Hepatocyte (in vitro differentiated cells): ENCODE data around the gene VPS52. TPM values are rescaled to one million over a fixed set of nuclear protein-coding genes. Genes with fewer than 3 reads are reported as not detected.

Experiments
- DNase-seq: peaks from one replicate; pipeline ENCODE4 v3.0.0-alpha.2; 2016; ENCODE audit warnings: low spot score
- H2AFZ ChIP-seq: fragments of 200-600 bp; sonication (generic); 2 replicates; pipeline ENCODE4 v1.6.0; 2016; ENCODE audit warnings: antibody characterized with exemption, mild to moderate bottlenecking
- H3K27ac ChIP-seq: fragments of 200-600 bp; sonication (generic); 2 replicates; pipeline ENCODE4 v1.5.1; 2016; ENCODE audit warnings: mild to moderate bottlenecking
- H3K27me3 ChIP-seq: fragments of 200-600 bp; sonication (generic); 2 replicates; pipeline ENCODE4 v1.6.1; 2016
- H3K36me3 ChIP-seq: fragments of 200-600 bp; sonication (generic); replicated peaks from 2 replicates; pipeline ENCODE4 v1.5.1; 2016; ENCODE audit warnings: low read depth; ENCODE audit not compliant: insufficient read depth
- H3K4me1 ChIP-seq: fragments of 200-600 bp; sonication (generic); 2 replicates; pipeline ENCODE4 v1.5.1; 2016; ENCODE audit warnings: mild to moderate bottlenecking, moderate library complexity; ENCODE audit not compliant: insufficient read depth
- H3K4me2 ChIP-seq: fragments of 200-600 bp; sonication (generic); 2 replicates; pipeline ENCODE4 v1.6.0; 2016
- H3K4me3 ChIP-seq: fragments of 200-600 bp; sonication (generic); 2 replicates; pipeline ENCODE4 v1.5.1; 2016; ENCODE audit warnings: mild to moderate bottlenecking
- H3K79me2 ChIP-seq: fragments of 200-600 bp; sonication (generic); 2 replicates; pipeline ENCODE4 v1.6.0; 2017; ENCODE audit warnings: mild to moderate bottlenecking
- H3K9me2 ChIP-seq: fragments of 200-600 bp; sonication (generic); replicated peaks from 2 replicates; pipeline ENCODE4 v1.6.0; 2017; ENCODE audit warnings: mild to moderate bottlenecking; ENCODE audit not compliant: insufficient read depth
- H3K9me3 ChIP-seq: fragments of 200-600 bp; sonication (generic); 2 replicates; pipeline ENCODE4 v1.5.1; 2016; ENCODE audit warnings: low read depth, mild to moderate bottlenecking
- H4K20me1 ChIP-seq: fragments of 200-600 bp; sonication (generic); 2 replicates; pipeline ENCODE4 v1.6.0; 2016; ENCODE audit warnings: mild to moderate bottlenecking; ENCODE audit not compliant: insufficient read depth, poor library complexity, severe bottlenecking
- CTCF ChIP-seq: fragments of 200-600 bp; sonication (generic); IDR thresholded peaks from 2 replicates; pipeline ENCODE4 v1.5.1; 2016; ENCODE audit warnings: antibody characterized with exemption, mild to moderate bottlenecking; ENCODE audit not compliant: poor library complexity
- EZH2 ChIP-seq: fragments of 200-600 bp; sonication (generic); IDR thresholded peaks from 2 replicates; pipeline ENCODE4 v1.6.1; 2016; ENCODE audit warnings: antibody characterized with exemption, mild to moderate bottlenecking, borderline replicate concordance
- EZH2phosphoT487 ChIP-seq: fragments of 200-600 bp; sonication (generic); IDR thresholded peaks from one replicate; pipeline ENCODE4 v1.6.1; 2018; ENCODE audit warnings: antibody characterized with exemption, mild to moderate bottlenecking, low read depth, moderate library complexity; ENCODE audit not compliant: unreplicated experiment, severe bottlenecking
- WGBS: methylation state at CpG from one replicate; pipeline ENCODE4 v1.1.6; 2016; ENCODE audit warnings: low lambda C conversion rate; ENCODE audit errors: missing lambda C conversion rate; 5-methylcytosine and 5-hydroxymethylcytosine counted together
- polyA plus RNA-seq: library from polyadenylated mRNA; unstranded; fragments of >200 nt; fragmentation: Nextera tagmentation; extraction: Ambion mirVana; gene quantifications from 2 replicates; pipeline ENCODE4 v1.2.1, GENCODE V29; 2016
- total RNA-seq: library from RNA; depleted of rRNA; stranded (reverse); fragments of >200 nt; gene quantifications from 2 replicates; pipeline ENCODE4 v1.2.3, GENCODE V29; 2014

Gene VPS52
- total and polyA plus RNA-seq, 2 experiments from 2014 or later, result 42.5 to 43.2 TPM

- H3K79me2 ChIP-seq, result peaks cover 39% of the 10 kb centered on the region
- H3K9me2 ChIP-seq, result no peaks in the 10 kb centered on the region
- TF ChIP-seq CTCF (no peak), EZH2phosphoT487 (no peak), EZH2 (no peak)
- no peaks in the 10 kb centered on the region for H3K36me3 ChIP-seq
- peak overlapping the region; percentile 99 for H3K27ac ChIP-seq
- peak overlapping the region; percentile 94 for H3K4me2 ChIP-seq
- H3K4me1 ChIP-seq, result peaks cover 16% of the 10 kb centered on the region
- no peak for DNase-seq
- H3K4me3 ChIP-seq, result peak overlapping the region; percentile 82
- WGBS, result 66% methylated on average over 12 of the region's 12 CpGs
- no peak overlapping the region for H2AFZ ChIP-seq
- H3K9me3 ChIP-seq, result no peaks in the 10 kb centered on the region
- no peaks in the 10 kb centered on the region for H3K27me3 ChIP-seq
- peaks cover 5% of the 10 kb centered on the region for H4K20me1 ChIP-seq
These were observed 25.2 kb upstream of the VPS52 start for GRCh38 chr6:33296797-33297405.

- no peak overlapping the region for H3K27ac ChIP-seq
- DNase-seq, result no peak
- H3K4me2 ChIP-seq, result no peak overlapping the region
- no peaks in the 10 kb centered on the region for H3K9me2 ChIP-seq
- H3K4me3 ChIP-seq, result no peak overlapping the region
- H3K9me3 ChIP-seq, result no peaks in the 10 kb centered on the region
- no peak overlapping the region for H2AFZ ChIP-seq
- H3K36me3 ChIP-seq, result no peaks in the 10 kb centered on the region
- no peaks in the 10 kb centered on the region for H3K27me3 ChIP-seq
- TF ChIP-seq CTCF (no peak), EZH2phosphoT487 (no peak), EZH2 (no peak)
- peaks cover 11% of the 10 kb centered on the region for H3K4me1 ChIP-seq
- peaks cover 5% of the 10 kb centered on the region for H4K20me1 ChIP-seq
- 88% methylated on average over 13 of the region's 15 CpGs for WGBS
- H3K79me2 ChIP-seq, result peaks cover 33% of the 10 kb centered on the region
These were observed 24.1 kb upstream of the VPS52 start for GRCh38 chr6:33295621-33296369.

- no peaks in the 10 kb centered on the region for H3K9me3 ChIP-seq
- H4K20me1 ChIP-seq, result no peaks in the 10 kb centered on the region
- DNase-seq, result no peak
- H2AFZ ChIP-seq, result no peak overlapping the region
- TF ChIP-seq EZH2phosphoT487 (no peak), CTCF (no peak), EZH2 (no peak)
- peaks cover 13% of the 10 kb centered on the region for H3K4me1 ChIP-seq
- H3K36me3 ChIP-seq, result no peaks in the 10 kb centered on the region
- H3K27ac ChIP-seq, result no peak overlapping the region
- no peaks in the 10 kb centered on the region for H3K9me2 ChIP-seq
- no peak overlapping the region for H3K4me3 ChIP-seq
- peaks cover 37% of the 10 kb centered on the region for H3K79me2 ChIP-seq
- no peaks in the 10 kb centered on the region for H3K27me3 ChIP-seq
- H3K4me2 ChIP-seq, result no peak overlapping the region
- WGBS, result 73% methylated on average over 10 of the region's 10 CpGs
These were observed 22.6 kb upstream of the VPS52 start for GRCh38 chr6:33294086-33294823.
